Mammary epithelial cell (primary cell): ENCODE results near the gene CROCC2.

Experiments used
- EZH2 ChIP-seq: IDR thresholded peaks from 2 replicates; pipeline ENCODE4 v1.6.1; 2012; ENCODE audit warnings: low read length, inconsistent platforms, borderline replicate concordance
- TF ChIP-seq, protein P1 (sequence below), 2 donors: IDR thresholded peaks in 1 of 2; conservative IDR thresholded peaks in 1 of 2; 2 replicates each; pipeline ENCODE4 v1.5.1; 2011 to 2012; ENCODE audit warnings: inconsistent platforms in 2 of 2, low read length in 2 of 2, mild to moderate bottlenecking in 2 of 2, control low read depth in 1 of 2, low read depth in 1 of 2; ENCODE audit not compliant: insufficient read depth in 1 of 2; ENCODE audit errors: extremely low read depth in 1 of 2

- TF ChIP-seq, protein P1, sequence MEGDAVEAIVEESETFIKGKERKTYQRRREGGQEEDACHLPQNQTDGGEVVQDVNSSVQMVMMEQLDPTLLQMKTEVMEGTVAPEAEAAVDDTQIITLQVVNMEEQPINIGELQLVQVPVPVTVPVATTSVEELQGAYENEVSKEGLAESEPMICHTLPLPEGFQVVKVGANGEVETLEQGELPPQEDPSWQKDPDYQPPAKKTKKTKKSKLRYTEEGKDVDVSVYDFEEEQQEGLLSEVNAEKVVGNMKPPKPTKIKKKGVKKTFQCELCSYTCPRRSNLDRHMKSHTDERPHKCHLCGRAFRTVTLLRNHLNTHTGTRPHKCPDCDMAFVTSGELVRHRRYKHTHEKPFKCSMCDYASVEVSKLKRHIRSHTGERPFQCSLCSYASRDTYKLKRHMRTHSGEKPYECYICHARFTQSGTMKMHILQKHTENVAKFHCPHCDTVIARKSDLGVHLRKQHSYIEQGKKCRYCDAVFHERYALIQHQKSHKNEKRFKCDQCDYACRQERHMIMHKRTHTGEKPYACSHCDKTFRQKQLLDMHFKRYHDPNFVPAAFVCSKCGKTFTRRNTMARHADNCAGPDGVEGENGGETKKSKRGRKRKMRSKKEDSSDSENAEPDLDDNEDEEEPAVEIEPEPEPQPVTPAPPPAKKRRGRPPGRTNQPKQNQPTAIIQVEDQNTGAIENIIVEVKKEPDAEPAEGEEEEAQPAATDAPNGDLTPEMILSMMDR (conservative IDR thresholded peaks at IDR 0.05 in 1 of 2, IDR thresholded peaks at IDR 0.05 in 1 of 2; ENCODE audit: extremely low read depth in 1 of 2, insufficient read depth in 1 of 2, low read depth in 1 of 2, low read length in 2 of 2), result no peak
- no peak for TF ChIP-seq EZH2
These were observed 24.2 kb upstream of the CROCC2 start for GRCh38 chr2:240881913-240882312.
